ENCODE measurements around the gene ABR. TPM values are rescaled to one million over a fixed set of nuclear protein-coding genes. Genes with fewer than 3 reads are reported as not detected.

Gene ABR
- total RNA-seq, 1 experiment from 2014 or later: 35.4 TPM

DNA sequence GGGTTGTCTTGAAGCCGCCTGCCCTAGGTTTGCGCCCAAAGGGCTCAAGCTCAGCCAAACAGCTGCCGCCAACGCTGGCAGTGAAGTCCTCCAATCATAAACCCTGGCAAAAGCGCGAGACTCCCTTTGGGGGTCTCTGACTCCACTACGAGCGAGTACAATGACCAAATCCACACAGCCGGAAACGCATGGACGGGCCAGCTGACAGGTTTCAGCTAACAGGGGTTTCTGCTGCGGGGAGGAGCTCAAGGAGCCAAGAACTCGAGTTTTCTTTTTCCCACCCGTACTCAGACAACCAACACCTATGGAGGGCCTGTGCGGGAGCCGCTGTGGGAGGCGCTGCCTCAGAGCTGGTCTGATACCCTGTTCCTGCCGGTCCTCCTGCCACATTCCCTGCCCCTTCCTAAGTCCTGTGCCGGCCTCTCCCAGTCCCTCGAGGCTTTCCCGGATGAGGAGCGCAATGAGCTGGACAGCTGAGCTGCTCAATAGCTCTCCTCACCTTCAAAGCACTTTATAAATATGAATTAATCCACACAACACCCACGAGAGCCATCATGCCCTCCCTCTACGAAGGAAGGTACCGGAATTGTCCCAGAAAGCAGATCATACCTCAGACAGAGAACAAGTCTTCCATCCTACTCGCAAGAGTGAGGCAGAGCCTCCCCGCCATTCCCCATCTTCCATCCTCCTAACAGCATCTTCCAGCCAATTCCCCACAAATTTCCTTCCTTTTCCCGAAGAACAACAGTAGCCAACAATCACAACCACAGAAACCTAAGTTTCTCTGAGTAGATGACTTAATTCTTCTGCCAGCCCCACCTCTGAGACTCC is 6.1 kb downstream of the ABR start:
- Histone ChIP-seq H4K20me1 (ENCODE audit: low read length) (no peaks in the 10 kb centered on the region), H3K4me2 (ENCODE audit: low read length) (no peak overlapping the region)
- CTCF ChIA-PET: no interaction called here

GRCh38 chr17:1171953-1172352 is 7.8 kb downstream of the ABR start:
- POLR2A ChIA-PET (ENCODE audit: unreplicated experiment): no interaction called here
- no peaks in the 10 kb centered on the region for H3K79me2 ChIP-seq (ENCODE audit: low read length)
- no peak for ATAC-seq
- TF ChIP-seq EZH2 (IDR thresholded peaks at IDR 0.05; ENCODE audit: low read length, unreplicated experiment): no peak
- no peak for TF ChIP-seq EZH2phosphoT487 (IDR thresholded peaks at IDR 0.05; ENCODE audit: borderline replicate concordance, low read length)
- TF ChIP-seq, protein P1, sequence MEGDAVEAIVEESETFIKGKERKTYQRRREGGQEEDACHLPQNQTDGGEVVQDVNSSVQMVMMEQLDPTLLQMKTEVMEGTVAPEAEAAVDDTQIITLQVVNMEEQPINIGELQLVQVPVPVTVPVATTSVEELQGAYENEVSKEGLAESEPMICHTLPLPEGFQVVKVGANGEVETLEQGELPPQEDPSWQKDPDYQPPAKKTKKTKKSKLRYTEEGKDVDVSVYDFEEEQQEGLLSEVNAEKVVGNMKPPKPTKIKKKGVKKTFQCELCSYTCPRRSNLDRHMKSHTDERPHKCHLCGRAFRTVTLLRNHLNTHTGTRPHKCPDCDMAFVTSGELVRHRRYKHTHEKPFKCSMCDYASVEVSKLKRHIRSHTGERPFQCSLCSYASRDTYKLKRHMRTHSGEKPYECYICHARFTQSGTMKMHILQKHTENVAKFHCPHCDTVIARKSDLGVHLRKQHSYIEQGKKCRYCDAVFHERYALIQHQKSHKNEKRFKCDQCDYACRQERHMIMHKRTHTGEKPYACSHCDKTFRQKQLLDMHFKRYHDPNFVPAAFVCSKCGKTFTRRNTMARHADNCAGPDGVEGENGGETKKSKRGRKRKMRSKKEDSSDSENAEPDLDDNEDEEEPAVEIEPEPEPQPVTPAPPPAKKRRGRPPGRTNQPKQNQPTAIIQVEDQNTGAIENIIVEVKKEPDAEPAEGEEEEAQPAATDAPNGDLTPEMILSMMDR (conservative IDR thresholded peaks at IDR 0.05; ENCODE audit: low read depth, low read length): no peak
- no peaks in the 10 kb centered on the region for H3K4me1 ChIP-seq (ENCODE audit: insufficient read depth, low read length)
- CTCF ChIA-PET: interaction anchor here (0.6 kb wide), 1 partner anchor 58 kb away, joined by 4 read pairs; no protein-coding TSS in a partner anchor
- no peaks in the 10 kb centered on the region for H3F3A ChIP-seq (ENCODE audit: low read length, unreplicated experiment)
- no peaks in the 10 kb centered on the region for H3K9me3 ChIP-seq (ENCODE audit: low read length)
- no peak overlapping the region for H3K27ac ChIP-seq (ENCODE audit: low read length)
- no peak overlapping the region for H2AFZ ChIP-seq (ENCODE audit: low read length)
- intact Hi-C loops (cut with micrococcal nuclease): no loop called here
- DNase-seq: no peak
- H4K20me1 ChIP-seq (ENCODE audit: low read length): no peaks in the 10 kb centered on the region
- no peak overlapping the region for H3K4me2 ChIP-seq (ENCODE audit: low read length)
- H3K9me2 ChIP-seq (replicated peaks; ENCODE audit: low read length): no peaks in the 10 kb centered on the region
- no peaks in the 10 kb centered on the region for H3K36me3 ChIP-seq (ENCODE audit: low read depth, low read length)
- BruUV-seq (replicated peaks): no TSS peak
- no peak overlapping the region for H3K9ac ChIP-seq (ENCODE audit: low read length)
- no peaks in the 10 kb centered on the region for H3K27me3 ChIP-seq (ENCODE audit: low read length)
- no peak overlapping the region for H3K4me3 ChIP-seq (ENCODE audit: low read length)

More for the DNA sequence above, 6.1 kb downstream of the ABR start:
- Histone ChIP-seq H3K9ac (ENCODE audit: low read length) (no peak overlapping the region), H3K4me3 (ENCODE audit: low read length) (no peak overlapping the region), H3K36me3 (ENCODE audit: low read depth, low read length) (no peaks in the 10 kb centered on the region), H3K27ac (ENCODE audit: low read length) (no peak overlapping the region), H3K9me3 (ENCODE audit: low read length) (no peaks in the 10 kb centered on the region), H3K9me2 (replicated peaks; ENCODE audit: low read length) (no peaks in the 10 kb centered on the region), H3K27me3 (ENCODE audit: low read length) (no peaks in the 10 kb centered on the region), H3K4me1 (ENCODE audit: insufficient read depth, low read length) (no peaks in the 10 kb centered on the region), H3K79me2 (ENCODE audit: low read length) (no peaks in the 10 kb centered on the region), H3F3A (ENCODE audit: low read length, unreplicated experiment) (no peaks in the 10 kb centered on the region), H2AFZ (ENCODE audit: low read length) (no peak overlapping the region)
- no peak for TF ChIP-seq EZH2phosphoT487 (IDR thresholded peaks at IDR 0.05; ENCODE audit: borderline replicate concordance, low read length)
- TF ChIP-seq, protein P1 (conservative IDR thresholded peaks at IDR 0.05; ENCODE audit: low read depth, low read length): no peak
- TF ChIP-seq EZH2 (IDR thresholded peaks at IDR 0.05; ENCODE audit: low read length, unreplicated experiment): no peak
- POLR2A ChIA-PET (ENCODE audit: unreplicated experiment): no interaction called here
- DNase-seq (no peak), ATAC-seq (no peak)
- intact Hi-C loops (cut with micrococcal nuclease): no loop called here
- BruUV-seq (replicated peaks): no TSS peak

GRCh38 chr17:1170739-1171138 is 9.0 kb downstream of the ABR start:
- Histone ChIP-seq H4K20me1 (ENCODE audit: low read length) (no peaks in the 10 kb centered on the region), H3K9ac (ENCODE audit: low read length) (no peak overlapping the region), H3K4me2 (ENCODE audit: low read length) (no peak overlapping the region), H3K4me3 (ENCODE audit: low read length) (no peak overlapping the region), H3K36me3 (ENCODE audit: low read depth, low read length) (no peaks in the 10 kb centered on the region), H3K9me2 (replicated peaks; ENCODE audit: low read length) (no peaks in the 10 kb centered on the region), H3K79me2 (ENCODE audit: low read length) (no peaks in the 10 kb centered on the region), H3K4me1 (ENCODE audit: insufficient read depth, low read length) (no peaks in the 10 kb centered on the region), H3K9me3 (ENCODE audit: low read length) (no peaks in the 10 kb centered on the region), H2AFZ (ENCODE audit: low read length) (no peak overlapping the region), H3K27me3 (ENCODE audit: low read length) (no peaks in the 10 kb centered on the region), H3K27ac (ENCODE audit: low read length) (no peak overlapping the region), H3F3A (ENCODE audit: low read length, unreplicated experiment) (no peaks in the 10 kb centered on the region)
- ChIA-PET POLR2A (ENCODE audit: unreplicated experiment) (no interaction called here), CTCF (no interaction called here)
- no TSS peak for BruUV-seq (replicated peaks)
- TF ChIP-seq EZH2phosphoT487 (IDR thresholded peaks at IDR 0.05; ENCODE audit: borderline replicate concordance, low read length): no peak
- no peak for TF ChIP-seq EZH2 (IDR thresholded peaks at IDR 0.05; ENCODE audit: low read length, unreplicated experiment)
- TF ChIP-seq, protein P1 (conservative IDR thresholded peaks at IDR 0.05; ENCODE audit: low read depth, low read length): peak; percentile 37
- intact Hi-C loops (cut with micrococcal nuclease): no loop called here
- no peak for ATAC-seq
- DNase-seq: no peak
